Activated CD4-positive, alpha-beta T cell treated with anti-CD3 and anti-CD28 coated beads, Interleukin-2, amount 50 U/mL, for 24 hours (primary cell): ENCODE data around the gene CHIA.

Source experiments
- DNase-seq, 2 donors: peaks; one replicate each; pipeline ENCODE4 v3.0.0-alpha.2; 2020; ENCODE audit warnings: low read depth in 1 of 2, low spot score in 1 of 2

The CHIA gene

DNA sequence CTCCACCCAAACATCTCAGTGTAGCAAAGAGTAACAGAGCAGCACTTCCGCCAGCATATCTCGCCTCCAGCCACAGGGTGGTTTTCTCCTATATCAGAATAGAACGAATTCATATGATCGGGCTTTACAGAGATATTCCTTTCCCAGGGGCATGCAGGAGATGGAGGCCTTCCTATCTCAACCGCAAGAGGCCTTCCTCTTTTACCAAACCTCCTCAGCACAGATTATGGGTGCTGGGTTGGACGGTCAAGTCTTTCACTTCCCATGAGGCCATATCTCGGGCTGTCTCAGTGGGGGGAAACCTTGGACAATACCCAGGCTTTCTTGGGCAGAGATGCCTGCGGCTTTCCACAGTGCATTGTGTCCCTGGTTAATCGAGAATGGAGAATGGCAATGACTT is 71.1 kb downstream of the CHIA start:
- DNase-seq: no peak

GRCh38 chr1:111364690-111365089 is 74.0 kb downstream of the CHIA start:
- DNase-seq: no peak

- no peak for DNase-seq
These were observed 75.6 kb downstream of the CHIA start for GRCh38 chr1:111366256-111366655.

- DNase-seq: no peak
These were observed 78.5 kb downstream of the CHIA start for GRCh38 chr1:111369177-111369576.

DNA sequence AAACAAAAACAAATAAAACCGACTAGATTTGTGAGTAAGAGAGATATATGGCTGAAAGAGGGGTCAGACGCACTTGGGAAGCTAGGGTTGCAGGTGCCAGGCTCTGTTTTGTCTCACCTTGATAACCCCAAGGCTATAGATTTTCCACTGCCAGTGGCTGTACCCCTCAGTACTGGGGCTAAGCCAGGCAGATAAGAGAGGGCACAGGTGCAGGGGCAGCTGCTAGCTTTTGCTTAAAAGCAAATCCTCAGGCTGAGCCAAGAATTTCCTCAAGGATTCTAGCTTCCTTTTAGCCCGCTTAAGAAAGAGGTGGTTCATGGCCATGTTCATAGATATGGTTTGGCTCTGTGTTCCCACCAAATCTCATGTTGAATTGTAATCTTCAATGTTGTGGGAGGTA is 79.0 kb downstream of the CHIA start:
- DNase-seq: no peak
